Activated T-helper 1 cell treated with Interleukin-2 at 50 U/mL for 16 hours (primary cell): Measurements from ENCODE around the gene GDAP1L1.
"Not testable (repeated sequence)": the region's sequence is repeated elsewhere in the genome, so short reads cannot be mapped to it uniquely, and the experiment has no call there.

ENCODE experiments used
- DNase-seq: peaks from one replicate; pipeline ENCODE4 v3.0.0-alpha.2; 2020; ENCODE audit warnings: low read depth

GDAP1L1 gene

GRCh38 chr20:44219791-44220190 is 27.3 kb upstream of the GDAP1L1 start:
- no peak for DNase-seq

GRCh38 chr20:44221368-44221954 is 25.6 kb upstream of the GDAP1L1 start:
- DNase-seq: no peak

- no peak for DNase-seq
Measured at GRCh38 chr20:44222027-44222426, 25.1 kb upstream of the GDAP1L1 start.

- no peak for DNase-seq
Measured at GRCh38 chr20:44222633-44223368, 24.3 kb upstream of the GDAP1L1 start.

- DNase-seq: no peak
Measured at GRCh38 chr20:44223721-44224120, 23.4 kb upstream of the GDAP1L1 start.

GRCh38 chr20:44224637-44225036 is 22.5 kb upstream of the GDAP1L1 start:
- no peak for DNase-seq

- no peak for DNase-seq
Measured at GRCh38 chr20:44228465-44229258, 18.4 kb upstream of the GDAP1L1 start.

- no peak for DNase-seq
Measured at GRCh38 chr20:44231193-44231592, 15.9 kb upstream of the GDAP1L1 start.

GRCh38 chr20:44231713-44232468 is 15.2 kb upstream of the GDAP1L1 start:
- no peak for DNase-seq

GRCh38 chr20:44232469-44232856 is 14.6 kb upstream of the GDAP1L1 start:
- not testable (repeated sequence) for DNase-seq

GRCh38 chr20:44233436-44234016 is 13.6 kb upstream of the GDAP1L1 start:
- DNase-seq: no peak

- no peak for DNase-seq
Measured at GRCh38 chr20:44234566-44235317, 12.4 kb upstream of the GDAP1L1 start.

GRCh38 chr20:44235702-44236101 is 11.4 kb upstream of the GDAP1L1 start:
- no peak for DNase-seq

GRCh38 chr20:44236840-44237239 is 10.3 kb upstream of the GDAP1L1 start:
- DNase-seq: not testable (repeated sequence)

GRCh38 chr20:44241796-44242195 is 5.3 kb upstream of the GDAP1L1 start:
- no peak for DNase-seq

- no peak for DNase-seq
Measured at GRCh38 chr20:44245977-44246376, 1.1 kb upstream of the GDAP1L1 start.

- no peak for DNase-seq
Measured at GRCh38 chr20:44247586-44248409, 690 bp downstream of the GDAP1L1 start.

GRCh38 chr20:44248410-44248759 is 1.3 kb downstream of the GDAP1L1 start:
- no peak for DNase-seq

GRCh38 chr20:44251284-44251683 is 4.2 kb downstream of the GDAP1L1 start:
- no peak for DNase-seq

GRCh38 chr20:44253528-44253927 is 6.4 kb downstream of the GDAP1L1 start:
- DNase-seq: no peak
